GM19372 (cell line): ENCODE measurements around the gene POLE3.
"Not testable (repeated sequence)": the region's sequence is repeated elsewhere in the genome, so short reads cannot be mapped to it uniquely, and the experiment has no call there.

Experiments used
- ATAC-seq: cut with Tn5 transposase; IDR thresholded peaks from one replicate; pipeline ENCODE4 v1.9.1; 2021; ENCODE audit warnings: mild to moderate bottlenecking, low read depth, moderate library complexity; ENCODE audit not compliant: unreplicated experiment

The POLE3 gene

GRCh38 chr9:113410207-113410864 lies at the start of gene POLE3, which contains the start of gene C9orf43:
Gene POLE3, minus strand, starts transcription at chr9:113410675. Its CDS starts 382 bp downstream, at chr9:113410293.
Gene C9orf43, plus strand, starts transcription at chr9:113410747. Its CDS starts 2,747 bp downstream, at chr9:113413494.
- peak; percentile 91 for ATAC-seq

DNA sequence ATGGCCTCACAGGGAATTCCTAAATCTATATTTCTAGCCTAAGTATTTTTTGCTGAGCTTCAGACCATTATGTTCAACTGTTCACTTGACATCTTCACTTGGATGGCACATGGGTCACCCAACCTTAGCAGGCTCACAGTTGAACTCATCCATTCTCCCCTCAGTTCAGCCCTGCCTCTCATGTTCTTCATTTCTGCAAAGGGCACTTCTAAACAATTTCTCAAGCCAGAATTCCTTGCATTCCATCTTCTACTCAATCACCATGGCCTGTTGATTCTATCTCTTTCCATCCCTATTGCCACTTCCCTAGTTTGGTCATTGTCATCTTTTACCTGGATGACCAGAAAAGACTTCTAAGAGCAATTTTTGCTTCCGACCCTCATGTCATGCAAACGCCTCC lies 45.8 kb upstream of the POLE3 start:
- ATAC-seq: no peak

DNA sequence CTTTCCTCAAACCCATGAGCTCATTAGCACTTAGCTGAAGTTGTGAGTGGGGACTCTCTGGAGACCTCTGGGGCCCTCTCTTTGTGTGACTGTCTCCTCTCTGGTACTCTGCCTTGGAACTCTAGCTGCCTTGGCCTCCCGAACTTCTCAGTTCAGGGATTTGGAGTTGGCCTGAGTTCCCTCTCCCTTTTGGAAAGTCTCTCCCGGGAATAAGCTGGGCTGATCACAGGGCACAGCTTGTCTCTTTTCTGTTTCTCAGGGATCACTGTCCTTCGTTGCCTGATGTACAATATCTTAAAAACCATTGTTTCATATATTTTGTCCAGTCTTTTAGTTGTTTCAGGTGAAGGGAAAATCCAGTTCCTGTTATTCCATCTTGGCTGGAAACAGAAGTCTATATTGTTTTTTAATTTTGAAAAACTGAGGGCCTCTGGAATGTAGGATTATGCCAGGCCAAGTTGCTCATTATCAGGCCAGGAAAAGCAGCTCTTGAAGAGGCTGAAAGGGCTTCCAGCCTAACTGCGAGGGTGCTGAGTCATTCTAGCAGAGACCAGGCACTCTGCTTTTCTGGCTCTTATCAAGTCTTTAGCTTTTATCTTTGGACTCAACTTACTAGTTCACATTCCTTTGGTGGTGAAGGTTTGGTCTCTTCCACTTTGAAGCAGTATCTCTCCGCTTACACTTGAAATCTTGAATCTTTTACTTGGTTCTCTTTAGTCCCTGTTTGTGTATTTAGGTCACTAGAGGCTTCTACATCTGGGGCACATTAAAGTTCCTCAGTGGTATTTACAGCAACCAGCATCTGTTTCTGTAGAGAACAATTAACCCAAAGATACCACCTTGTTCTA lies 44.7 kb upstream of the POLE3 start:
- ATAC-seq: no peak

- no peak for ATAC-seq
These were observed 41.7 kb upstream of the POLE3 start for GRCh38 chr9:113452113-113452605.

GRCh38 chr9:113449376-113449775 lies 38.9 kb upstream of the POLE3 start:
- no peak for ATAC-seq

GRCh38 chr9:113446323-113446740 lies 35.9 kb upstream of the POLE3 start:
- no peak for ATAC-seq

GRCh38 chr9:113444736-113445135 lies 34.3 kb upstream of the POLE3 start:
- no peak for ATAC-seq

- ATAC-seq: not testable (repeated sequence)
These were observed 27.2 kb upstream of the POLE3 start for GRCh38 chr9:113437716-113438115.

GRCh38 chr9:113436728-113437515 lies 26.4 kb upstream of the POLE3 start:
- ATAC-seq: no peak

DNA sequence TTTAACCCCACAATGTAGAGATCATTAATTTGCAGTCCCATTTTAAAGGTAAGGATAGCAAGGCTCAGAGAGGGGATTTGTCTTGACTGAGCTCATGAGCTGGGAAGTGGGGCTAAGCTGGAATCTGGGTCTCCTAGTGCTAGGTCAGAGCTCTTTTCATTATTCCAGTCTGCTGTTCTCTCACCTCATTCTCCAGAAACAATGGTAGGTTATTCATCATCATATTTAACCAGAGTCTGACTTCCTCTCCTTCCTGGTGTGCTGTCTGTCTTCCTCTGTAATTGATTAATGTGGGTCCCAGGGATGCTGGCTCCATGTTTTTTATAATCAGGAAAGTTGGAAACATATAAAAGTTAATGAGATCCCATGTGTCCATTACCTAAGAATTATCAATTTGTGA lies 20.7 kb upstream of the POLE3 start:
- ATAC-seq: no peak

- no peak for ATAC-seq
These were observed 17.7 kb upstream of the POLE3 start for GRCh38 chr9:113428062-113428615.

DNA sequence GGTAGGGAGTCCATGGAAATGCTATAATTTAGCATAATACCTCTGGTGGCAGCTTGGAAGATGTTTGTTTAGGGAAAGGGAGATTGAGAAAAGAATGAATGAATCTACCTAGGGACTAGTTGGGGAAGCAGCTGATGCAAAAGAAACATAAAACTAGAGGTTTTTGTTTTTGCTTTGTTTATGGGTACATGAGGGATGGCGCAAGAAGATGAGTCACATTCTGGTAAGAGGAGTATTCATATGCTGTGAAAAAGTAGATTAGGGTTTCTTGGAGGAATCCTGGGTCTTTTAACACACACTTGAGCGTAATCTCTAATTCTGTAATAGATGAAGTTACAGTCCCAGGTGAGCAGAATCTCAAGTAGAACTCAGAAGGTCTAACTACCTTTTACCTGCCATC lies 17.2 kb upstream of the POLE3 start:
- ATAC-seq: no peak

DNA sequence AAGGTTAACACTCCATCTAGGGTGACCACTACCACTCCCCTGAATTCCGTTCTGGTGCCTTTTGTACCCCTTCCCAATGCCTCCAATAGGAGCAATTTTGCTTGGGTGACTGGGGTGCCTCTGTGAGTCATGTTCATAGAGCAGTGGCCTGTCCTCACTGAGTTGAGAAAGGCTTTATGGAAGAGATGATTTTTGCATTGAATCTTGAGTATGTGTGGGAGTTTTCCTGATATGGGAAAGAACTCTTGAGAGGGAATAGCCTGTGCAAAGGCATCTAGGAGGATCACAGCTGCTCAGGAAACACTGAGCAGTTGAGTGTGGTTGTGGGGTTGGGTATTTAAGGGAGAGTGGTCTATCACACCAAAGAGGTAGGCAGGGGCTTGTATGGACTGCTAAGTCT lies 16.2 kb upstream of the POLE3 start:
- ATAC-seq: no peak

DNA sequence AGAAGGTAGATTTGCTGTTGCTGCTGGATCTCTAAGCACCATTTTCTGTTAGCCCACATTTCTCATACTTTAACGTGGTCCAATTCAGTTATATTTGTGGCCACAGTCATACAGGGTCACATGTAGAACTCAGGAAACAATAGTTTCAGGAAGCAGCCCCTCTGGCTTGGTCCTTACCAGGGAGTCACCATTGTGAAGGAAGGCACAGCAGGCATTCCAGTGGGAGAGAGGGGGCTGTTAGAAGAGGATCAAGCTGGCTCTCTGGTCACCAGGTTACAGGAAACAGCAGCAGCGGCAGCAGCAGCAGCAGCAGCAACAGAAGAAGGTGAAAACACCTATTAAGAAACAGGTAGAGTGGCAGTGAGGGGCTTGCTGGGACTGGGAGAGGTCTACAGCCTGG lies 14.6 kb upstream of the POLE3 start:
- no peak for ATAC-seq

DNA sequence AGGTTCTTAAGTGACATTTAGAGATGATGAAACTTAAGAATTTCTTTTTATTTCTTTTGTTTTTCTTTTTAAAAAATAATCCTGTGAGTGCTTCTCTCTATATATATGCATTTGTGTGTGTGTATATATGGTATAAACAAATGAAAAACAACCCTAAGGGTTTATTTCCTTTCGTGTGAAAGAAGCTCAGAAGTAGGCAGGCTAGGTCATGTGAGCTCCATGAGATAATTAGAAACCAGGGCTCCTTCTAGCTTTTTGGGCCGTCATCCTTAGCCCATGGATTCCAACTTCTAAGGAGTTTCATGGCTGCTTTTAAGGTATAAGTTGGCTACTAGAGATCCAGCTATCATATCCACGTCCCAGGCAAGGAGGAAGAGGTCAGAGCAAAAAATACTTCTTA lies 11.3 kb upstream of the POLE3 start:
- no peak for ATAC-seq

DNA sequence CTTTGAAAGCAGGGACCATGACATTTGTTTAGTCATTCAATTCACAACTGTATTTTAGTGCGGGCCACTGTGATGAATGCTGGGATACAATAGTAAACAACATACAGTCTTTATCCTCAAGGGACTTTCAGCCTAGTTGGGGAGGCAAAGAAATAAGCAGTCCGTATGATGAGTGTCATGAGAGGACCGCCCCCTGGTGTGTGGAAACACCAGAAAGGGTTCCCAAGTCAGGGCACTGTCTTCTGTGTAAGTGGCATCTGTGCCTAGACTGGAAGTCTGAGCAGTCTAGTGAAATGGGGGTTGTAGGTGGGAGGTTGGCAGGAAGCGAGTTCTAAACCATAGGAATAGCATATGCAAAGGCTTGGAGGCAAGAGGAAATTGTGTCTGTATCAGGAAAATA lies 6.9 kb upstream of the POLE3 start:
- no peak for ATAC-seq

- ATAC-seq: peak; percentile 99
These were observed 5.8 kb upstream of the POLE3 start for GRCh38 chr9:113416149-113416721.

GRCh38 chr9:113409883-113410206 lies 630 bp downstream of the POLE3 start:
- no peak for ATAC-seq

DNA sequence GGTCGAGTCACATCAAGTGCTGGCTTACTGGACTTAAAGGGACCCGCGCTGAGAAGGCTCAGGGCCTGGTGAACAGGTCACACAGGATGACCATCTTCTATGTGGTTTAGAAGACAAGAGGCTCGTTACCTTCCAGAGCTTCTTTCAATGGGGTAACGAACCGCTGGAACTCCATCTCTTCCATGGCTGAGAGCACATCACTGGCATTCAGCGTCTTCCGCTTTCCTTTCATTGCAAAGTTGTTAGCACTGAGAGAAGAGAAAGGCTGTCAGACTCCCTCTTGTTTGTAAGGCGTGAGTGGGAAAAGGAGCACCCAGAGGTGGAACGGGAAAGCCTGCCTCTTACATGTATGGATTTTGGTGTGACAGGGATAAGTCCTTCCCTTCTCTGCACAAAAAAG lies 994 bp downstream of the POLE3 start:
- ATAC-seq: no peak

DNA sequence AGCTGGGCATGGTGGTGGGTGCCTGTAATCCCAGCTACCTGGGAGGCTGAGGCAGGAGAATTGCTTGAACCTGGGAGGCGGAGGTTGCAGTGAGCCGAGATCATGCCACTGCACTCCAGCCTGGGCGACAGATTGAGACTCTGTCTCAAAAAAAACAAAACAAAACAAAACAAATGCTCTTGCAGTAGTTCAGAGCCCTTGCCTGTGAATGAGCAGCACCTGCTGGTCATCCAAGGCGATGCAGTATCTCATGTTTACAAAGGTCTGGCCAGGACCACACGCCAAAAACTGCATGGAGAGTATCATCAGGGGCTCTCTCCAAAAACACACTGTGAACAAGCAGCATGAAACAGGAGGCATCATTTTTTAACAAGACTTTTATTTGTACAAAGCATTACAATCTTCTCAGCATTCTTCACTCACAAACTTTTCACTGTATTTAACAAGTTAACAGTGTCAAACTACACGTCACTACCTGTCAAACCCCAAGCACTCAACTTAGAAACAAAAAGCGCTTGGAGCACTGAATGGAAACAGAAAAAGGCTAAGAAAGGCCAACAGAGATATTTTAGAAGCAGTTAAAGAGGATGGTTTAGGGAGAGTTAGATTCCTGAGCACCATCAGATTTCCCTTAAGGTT lies 3.5 kb downstream of the POLE3 start:
- ATAC-seq: peak; percentile 33
